ENCODE data around the gene TRMT61A.

The TRMT61A gene

GRCh38 chr14:103528587-103529382, at the start of gene TRMT61A:
TSS of gene TRMT61A (plus strand) at chr14:103529196. CDS start at chr14:103529979, 783 bp downstream.
- peak; percentile 63 to 75 for DNase-seq

GRCh38 chr14:103480595-103480994, 48.4 kb upstream of the TRMT61A start:
- DNase-seq = no peak

- no peak for DNase-seq
These were observed 45.4 kb upstream of the TRMT61A start for GRCh38 chr14:103483600-103483999.

GRCh38 chr14:103485504-103485903, 43.5 kb upstream of the TRMT61A start:
- DNase-seq = no peak

DNA sequence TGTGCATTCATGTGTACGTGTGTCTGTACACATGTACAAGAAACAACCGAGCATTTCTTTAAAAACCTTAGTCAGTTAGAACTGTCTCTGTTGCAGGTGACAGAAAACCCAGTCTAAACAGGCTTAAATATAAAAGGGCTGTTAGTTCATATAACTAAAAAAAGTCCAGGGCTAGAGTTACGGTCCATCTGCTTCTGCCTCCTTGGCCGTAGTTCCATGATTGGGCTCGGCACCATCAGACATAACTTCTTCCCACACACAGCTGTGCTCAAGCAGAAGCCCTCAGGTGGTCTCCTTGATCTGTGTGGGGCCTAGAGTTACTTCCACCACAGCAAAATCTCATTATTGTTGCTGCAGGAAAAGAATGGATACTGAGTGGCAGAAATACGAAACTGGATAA, 40.9 kb upstream of the TRMT61A start:
- DNase-seq = no peak

DNA sequence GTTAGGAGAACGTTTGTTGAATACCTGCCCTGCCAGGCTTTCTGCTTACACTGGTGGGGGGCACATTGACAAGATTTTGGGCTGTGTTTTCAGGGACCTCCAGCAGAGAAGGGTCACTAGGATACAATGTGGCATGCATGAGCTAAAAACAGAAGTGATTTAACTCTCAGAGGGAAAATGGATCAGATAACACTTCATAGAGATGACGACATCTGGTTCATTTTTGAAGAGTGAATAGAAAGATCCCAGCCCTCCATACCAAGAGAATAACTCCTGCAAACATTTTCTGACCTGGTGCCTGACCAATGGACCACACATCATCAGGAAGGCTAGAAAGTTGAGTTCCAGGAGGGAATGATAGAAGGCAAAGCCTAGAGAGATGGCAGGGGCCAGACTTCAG, 40.0 kb upstream of the TRMT61A start:
- DNase-seq = no peak

DNA sequence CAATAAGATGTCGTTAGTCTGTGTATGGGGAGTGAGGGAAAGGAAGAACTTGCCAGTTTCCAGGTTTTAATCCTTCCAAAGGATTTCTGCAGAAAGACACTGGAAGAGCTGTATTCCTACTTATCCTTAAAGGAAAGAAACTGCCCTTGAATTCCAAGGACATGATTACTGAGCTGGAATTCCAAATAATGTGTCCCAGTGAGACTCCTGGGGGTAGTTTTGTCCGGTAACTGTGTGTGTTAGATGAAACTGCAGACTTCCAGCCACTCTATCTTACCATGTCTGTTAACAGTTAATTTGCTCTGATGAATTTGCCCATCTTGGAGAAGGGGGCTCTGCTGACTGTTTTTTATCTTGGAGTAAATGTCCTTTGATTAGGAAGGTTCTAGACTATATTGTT, 39.4 kb upstream of the TRMT61A start:
- DNase-seq = no peak

DNA sequence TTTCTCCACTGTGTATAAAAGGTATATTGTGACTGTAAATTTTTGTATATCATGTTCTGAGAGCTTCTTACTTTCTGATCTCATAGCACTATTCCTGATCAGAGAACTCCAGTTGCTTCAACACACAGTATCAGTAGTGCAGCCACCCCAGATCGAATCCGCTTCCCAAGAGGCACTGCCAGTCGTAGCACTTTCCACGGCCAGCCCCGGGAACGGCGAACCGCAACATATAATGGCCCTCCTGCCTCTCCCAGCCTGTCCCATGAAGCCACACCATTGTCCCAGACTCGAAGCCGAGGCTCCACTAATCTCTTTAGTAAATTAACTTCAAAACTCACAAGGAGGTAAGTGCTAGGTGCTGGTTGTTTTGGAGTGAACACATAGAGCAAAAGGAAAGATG, 37.3 kb upstream of the TRMT61A start:
- DNase-seq = no peak

- DNase-seq = no peak
These were observed 36.7 kb upstream of the TRMT61A start for GRCh38 chr14:103492156-103492925.

- no peak for DNase-seq
These were observed 33.1 kb upstream of the TRMT61A start for GRCh38 chr14:103495854-103496253.

DNA sequence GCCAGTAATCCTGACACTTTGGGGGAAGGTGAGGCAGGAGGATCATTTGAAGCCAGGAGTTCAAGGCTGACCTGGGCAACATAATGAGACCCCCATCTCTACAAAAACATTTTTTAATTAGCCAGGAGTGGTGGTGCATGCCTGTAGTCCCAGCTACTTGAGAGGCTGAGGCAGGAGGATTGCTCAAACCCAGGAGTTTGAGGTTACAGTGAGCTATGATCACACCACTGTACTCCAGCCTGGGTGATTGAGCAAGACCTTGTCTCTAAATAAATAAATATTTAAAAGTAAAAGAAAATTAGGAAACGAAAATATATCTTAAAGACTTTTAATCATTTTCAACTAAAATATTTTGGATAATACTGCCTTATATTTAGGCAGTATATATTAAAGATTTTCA, 32.2 kb upstream of the TRMT61A start:
- no peak for DNase-seq

DNA sequence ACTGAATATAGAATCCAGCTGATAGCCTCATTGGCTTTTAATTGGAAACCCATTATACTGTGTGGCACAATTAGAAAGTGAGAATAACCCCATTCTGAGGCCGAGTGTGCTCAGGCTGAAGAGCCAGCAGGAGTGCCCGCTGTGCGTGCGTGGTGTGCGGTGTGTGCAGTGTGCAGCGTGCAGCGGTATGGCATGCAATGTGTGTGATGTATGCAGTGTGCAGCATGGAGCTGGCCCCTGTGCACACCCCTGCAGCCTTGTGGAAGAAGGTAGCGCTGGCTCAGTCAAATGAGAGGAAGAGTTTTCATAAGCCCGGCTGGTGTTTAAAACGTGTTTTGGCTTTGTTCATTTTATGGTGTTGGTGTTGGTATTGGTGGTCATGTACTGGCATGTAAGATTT, 29.3 kb upstream of the TRMT61A start:
- DNase-seq = no peak

- peak; percentile 77 to 78 for DNase-seq
These were observed 28.6 kb upstream of the TRMT61A start for GRCh38 chr14:103500148-103500990.

DNA sequence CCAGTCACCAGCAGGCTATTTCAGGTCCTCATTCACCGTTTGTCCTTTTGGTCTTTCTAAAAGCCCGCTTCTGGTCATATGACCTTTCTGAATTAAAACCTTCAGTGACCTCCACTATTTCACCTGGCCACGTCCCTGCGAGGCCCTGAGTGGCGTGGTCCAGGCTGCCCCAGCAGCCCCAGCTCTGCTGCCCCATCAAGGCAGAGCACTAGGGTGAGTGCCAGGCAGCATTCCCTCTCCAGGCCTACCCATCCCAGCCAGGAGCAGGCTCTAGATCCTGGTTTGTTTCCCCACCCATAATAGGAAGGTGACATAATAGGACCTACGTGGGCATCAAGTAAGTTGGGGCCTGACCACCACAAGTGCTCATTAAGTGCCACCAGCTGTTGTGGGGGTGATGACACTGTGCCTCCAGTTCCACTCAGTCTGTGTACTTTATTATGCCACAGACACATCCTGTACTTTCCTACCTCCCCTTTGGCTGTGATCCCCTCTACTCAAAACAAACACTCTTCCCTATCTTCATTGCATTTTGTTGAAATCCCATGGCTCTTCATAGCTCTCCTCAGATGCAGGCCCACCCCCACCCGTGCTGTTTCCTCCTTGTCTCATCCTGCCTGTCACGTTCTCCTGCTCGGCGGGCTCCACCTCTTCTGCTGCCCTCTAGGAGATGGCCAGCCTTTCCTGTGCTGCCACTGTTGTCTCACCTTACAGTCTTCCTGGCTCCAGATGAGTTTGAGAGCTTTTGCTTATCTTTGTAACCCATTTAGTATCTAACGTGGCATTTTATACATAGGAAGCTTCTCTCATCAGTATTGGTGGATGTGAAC, 27.7 kb upstream of the TRMT61A start:
- no peak for DNase-seq

- DNase-seq = no peak
These were observed 26.9 kb upstream of the TRMT61A start for GRCh38 chr14:103501921-103502669.

DNA sequence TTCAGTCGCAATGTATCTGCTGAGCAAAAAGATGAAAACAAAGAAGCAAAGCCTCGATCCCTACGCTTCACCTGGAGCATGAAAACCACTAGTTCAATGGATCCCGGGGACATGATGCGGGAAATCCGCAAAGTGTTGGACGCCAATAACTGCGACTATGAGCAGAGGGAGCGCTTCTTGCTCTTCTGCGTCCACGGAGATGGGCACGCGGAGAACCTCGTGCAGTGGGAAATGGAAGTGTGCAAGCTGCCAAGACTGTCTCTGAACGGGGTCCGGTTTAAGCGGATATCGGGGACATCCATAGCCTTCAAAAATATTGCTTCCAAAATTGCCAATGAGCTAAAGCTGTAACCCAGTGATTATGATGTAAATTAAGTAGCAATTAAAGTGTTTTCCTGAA, 26.1 kb upstream of the TRMT61A start:
- DNase-seq = no peak

DNA sequence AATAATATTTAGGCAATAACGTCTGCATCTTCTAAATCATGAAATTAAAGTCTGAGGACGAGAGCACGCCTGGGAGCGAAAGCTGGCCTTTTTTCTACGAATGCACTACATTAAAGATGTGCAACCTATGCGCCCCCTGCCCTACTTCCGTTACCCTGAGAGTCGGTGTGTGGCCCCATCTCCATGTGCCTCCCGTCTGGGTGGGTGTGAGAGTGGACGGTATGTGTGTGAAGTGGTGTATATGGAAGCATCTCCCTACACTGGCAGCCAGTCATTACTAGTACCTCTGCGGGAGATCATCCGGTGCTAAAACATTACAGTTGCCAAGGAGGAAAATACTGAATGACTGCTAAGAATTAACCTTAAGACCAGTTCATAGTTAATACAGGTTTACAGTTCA, 25.7 kb upstream of the TRMT61A start:
- DNase-seq = no peak

GRCh38 chr14:103504991-103505565, 23.9 kb upstream of the TRMT61A start:
- DNase-seq = no peak

- no peak for DNase-seq
These were observed 21.2 kb upstream of the TRMT61A start for GRCh38 chr14:103507751-103508150.

- no peak for DNase-seq
These were observed 20.3 kb upstream of the TRMT61A start for GRCh38 chr14:103508521-103509329.

All from stimulated activated CD4-positive, alpha-beta T cell treated with anti-CD3 and anti-CD28 coated beads, Interleukin-2, amount 100 ng/mL, for 48 hours (primary cell).